Astrocyte (in vitro differentiated cells and primary cell): ENCODE data around the gene NECAP2. TPM values are rescaled to one million over a fixed set of nuclear protein-coding genes. Genes with fewer than 3 reads are reported as not detected.
A peak's percentile ranks its signal among the peaks of the same experiment; 100 is the strongest.

Experiments used
- DNase-seq: peaks from one replicate; pipeline ENCODE4 v3.0.0-alpha.2; 2010; ENCODE audit warnings: low read depth
- FAIRE-seq: peaks from 2 replicates; lab custom pipeline; 2011; peaks lifted over from hg19 to GRCh38; lab: Jason Lieb, UNC
- H2AFZ ChIP-seq: 2 replicates; pipeline ENCODE4 v1.6.0; 2012; ENCODE audit warnings: low read depth, low read length, inconsistent platforms
- H3K27ac ChIP-seq: 2 replicates; pipeline ENCODE4 v1.5.1; 2011; ENCODE audit warnings: low read depth, low read length, inconsistent platforms
- H3K27me3 ChIP-seq: 2 replicates; pipeline ENCODE4 v1.6.0; 2011; ENCODE audit warnings: low read length, inconsistent platforms; ENCODE audit not compliant: insufficient read depth
- H3K36me3 ChIP-seq: 2 replicates; pipeline ENCODE4 v1.5.1; 2011; ENCODE audit warnings: low read length, inconsistent platforms; ENCODE audit not compliant: insufficient read depth
- H3K4me1 ChIP-seq: 2 replicates; pipeline ENCODE4 v1.5.1; 2011; ENCODE audit warnings: low read length, inconsistent platforms; ENCODE audit not compliant: insufficient read depth
- H3K4me2 ChIP-seq: 2 replicates; pipeline ENCODE4 v1.6.0; 2012; ENCODE audit warnings: low read length, inconsistent platforms
- H3K4me3 ChIP-seq: 2 replicates; pipeline ENCODE4 v1.5.1; 2011; ENCODE audit warnings: low read depth, mild to moderate bottlenecking, low read length, inconsistent platforms; ENCODE audit not compliant: insufficient read depth
- H3K79me2 ChIP-seq: 2 replicates; pipeline ENCODE4 v1.6.0; 2012; ENCODE audit warnings: mild to moderate bottlenecking, low read length, inconsistent platforms; ENCODE audit not compliant: insufficient read depth
- H3K9ac ChIP-seq: 2 replicates; pipeline ENCODE4 v1.6.0; 2012; ENCODE audit warnings: mild to moderate bottlenecking, low read length, inconsistent platforms
- H3K9me3 ChIP-seq: 2 replicates; pipeline ENCODE4 v1.5.1; 2012; ENCODE audit warnings: low read depth, mild to moderate bottlenecking, low read length, inconsistent platforms; ENCODE audit not compliant: insufficient read depth
- H4K20me1 ChIP-seq: 2 replicates; pipeline ENCODE4 v1.6.0; 2012; ENCODE audit warnings: low read length, inconsistent platforms; ENCODE audit not compliant: insufficient read depth
- H3K27ac Mint-ChIP-seq: one replicate; pipeline ENCODE4 v1.8.0; 2021; ENCODE audit warnings: mild to moderate bottlenecking, mixed read lengths; ENCODE audit not compliant: unreplicated experiment
- H3K27me3 Mint-ChIP-seq: one replicate; pipeline ENCODE4 v1.8.0; 2021; ENCODE audit warnings: low read depth, mixed read lengths; ENCODE audit not compliant: unreplicated experiment
- H3K36me3 Mint-ChIP-seq: one replicate; pipeline ENCODE4 v1.8.0; 2021; ENCODE audit warnings: low read depth, mixed read lengths; ENCODE audit not compliant: unreplicated experiment
- H3K4me1 Mint-ChIP-seq: one replicate; pipeline ENCODE4 v1.8.0; 2021; ENCODE audit warnings: low read depth, mixed read lengths; ENCODE audit not compliant: unreplicated experiment
- H3K4me3 Mint-ChIP-seq: one replicate; pipeline ENCODE4 v1.8.0; 2021; ENCODE audit warnings: mild to moderate bottlenecking, moderate library complexity, mixed read lengths; ENCODE audit not compliant: unreplicated experiment
- H3K9me3 Mint-ChIP-seq: one replicate; pipeline ENCODE4 v1.8.0; 2021; ENCODE audit warnings: mild to moderate bottlenecking, mixed read lengths; ENCODE audit not compliant: unreplicated experiment
- EZH2 ChIP-seq: IDR thresholded peaks from 2 replicates; pipeline ENCODE4 v1.6.1; 2012; ENCODE audit warnings: mild to moderate bottlenecking, low read length, inconsistent platforms; ENCODE audit not compliant: insufficient read depth
- total RNA-seq: library from RNA; stranded (reverse); gene quantifications from 2 replicates; pipeline ENCODE4 v1.2.1, GENCODE V29; 2021
- TF ChIP-seq, protein P1 (sequence below): IDR thresholded peaks from 2 replicates; pipeline ENCODE4 v1.5.1; 2011; ENCODE audit warnings: low read depth, mild to moderate bottlenecking, inconsistent platforms, low read length, moderate library complexity; ENCODE audit not compliant: insufficient read depth

The NECAP2 gene
- total RNA-seq, 1 donor from 2014 or later: 80.9 TPM

GRCh38 chr1:16458831-16459230, 18.3 kb downstream of the NECAP2 start:
- peaks cover 4% of the 10 kb centered on the region for H3K9me3 Mint-ChIP-seq
- Histone ChIP-seq H3K27ac (no peak overlapping the region), H3K36me3 (peaks cover 43% of the 10 kb centered on the region), H2AFZ (no peak overlapping the region), H3K4me1 (no peaks in the 10 kb centered on the region), H4K20me1 (peaks cover 21% of the 10 kb centered on the region), H3K9ac (no peak overlapping the region), H3K4me3 (no peak overlapping the region), H3K79me2 (no peaks in the 10 kb centered on the region), H3K9me3 (no peaks in the 10 kb centered on the region), H3K4me2 (no peak overlapping the region), H3K27me3 (no peaks in the 10 kb centered on the region)
- peaks cover 15% of the 10 kb centered on the region for H3K4me1 Mint-ChIP-seq
- no peak for DNase-seq
- no peak overlapping the region for H3K4me3 Mint-ChIP-seq
- no peaks in the 10 kb centered on the region for H3K27me3 Mint-ChIP-seq
- no peak for TF ChIP-seq EZH2
- TF ChIP-seq, protein P1, sequence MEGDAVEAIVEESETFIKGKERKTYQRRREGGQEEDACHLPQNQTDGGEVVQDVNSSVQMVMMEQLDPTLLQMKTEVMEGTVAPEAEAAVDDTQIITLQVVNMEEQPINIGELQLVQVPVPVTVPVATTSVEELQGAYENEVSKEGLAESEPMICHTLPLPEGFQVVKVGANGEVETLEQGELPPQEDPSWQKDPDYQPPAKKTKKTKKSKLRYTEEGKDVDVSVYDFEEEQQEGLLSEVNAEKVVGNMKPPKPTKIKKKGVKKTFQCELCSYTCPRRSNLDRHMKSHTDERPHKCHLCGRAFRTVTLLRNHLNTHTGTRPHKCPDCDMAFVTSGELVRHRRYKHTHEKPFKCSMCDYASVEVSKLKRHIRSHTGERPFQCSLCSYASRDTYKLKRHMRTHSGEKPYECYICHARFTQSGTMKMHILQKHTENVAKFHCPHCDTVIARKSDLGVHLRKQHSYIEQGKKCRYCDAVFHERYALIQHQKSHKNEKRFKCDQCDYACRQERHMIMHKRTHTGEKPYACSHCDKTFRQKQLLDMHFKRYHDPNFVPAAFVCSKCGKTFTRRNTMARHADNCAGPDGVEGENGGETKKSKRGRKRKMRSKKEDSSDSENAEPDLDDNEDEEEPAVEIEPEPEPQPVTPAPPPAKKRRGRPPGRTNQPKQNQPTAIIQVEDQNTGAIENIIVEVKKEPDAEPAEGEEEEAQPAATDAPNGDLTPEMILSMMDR: no peak
- no peak for FAIRE-seq
- no peak overlapping the region for H3K27ac Mint-ChIP-seq
- peaks cover 43% of the 10 kb centered on the region for H3K36me3 Mint-ChIP-seq

DNA sequence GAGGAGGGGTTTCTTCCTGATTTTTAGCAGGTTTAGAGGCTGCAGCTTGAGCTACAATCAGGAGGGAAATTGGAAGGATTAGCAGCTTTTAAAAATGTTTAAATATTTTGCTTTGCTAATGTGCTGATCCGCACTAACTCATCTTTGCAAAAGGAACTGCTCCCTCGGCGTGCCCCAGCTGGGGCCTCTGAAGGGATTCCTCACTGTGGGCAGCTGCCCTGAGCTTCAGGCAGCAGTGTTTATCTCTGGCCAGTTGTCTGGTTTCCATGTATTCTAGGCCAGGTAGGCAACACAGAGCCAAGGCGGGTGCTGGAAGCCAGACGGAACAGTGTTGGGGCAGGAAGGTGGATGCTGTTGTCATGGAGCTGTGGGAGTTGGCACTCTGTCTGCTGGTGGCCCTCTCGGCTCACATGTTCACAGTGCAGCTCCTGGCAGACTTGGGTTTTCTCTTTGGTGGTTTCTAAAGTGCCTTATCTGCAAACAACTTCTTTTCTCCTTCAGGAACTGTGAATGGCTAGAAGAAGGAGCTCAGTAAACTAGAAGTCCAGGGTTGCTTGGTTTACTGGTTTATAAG, 18.9 kb downstream of the NECAP2 start:
- Histone ChIP-seq H4K20me1 (peaks cover 19% of the 10 kb centered on the region), H3K9me3 (no peaks in the 10 kb centered on the region), H3K4me3 (no peak overlapping the region), H3K79me2 (no peaks in the 10 kb centered on the region), H3K9ac (no peak overlapping the region), H3K4me2 (no peak overlapping the region), H3K27ac (no peak overlapping the region), H3K36me3 (peaks cover 43% of the 10 kb centered on the region), H3K4me1 (no peaks in the 10 kb centered on the region), H2AFZ (no peak overlapping the region), H3K27me3 (no peaks in the 10 kb centered on the region)
- no peak overlapping the region for H3K27ac Mint-ChIP-seq
- DNase-seq: no peak
- no peak overlapping the region for H3K4me3 Mint-ChIP-seq
- TF ChIP-seq, protein P1: no peak
- TF ChIP-seq EZH2: no peak
- H3K27me3 Mint-ChIP-seq: no peaks in the 10 kb centered on the region
- H3K36me3 Mint-ChIP-seq: peaks cover 43% of the 10 kb centered on the region
- no peak for FAIRE-seq
- H3K4me1 Mint-ChIP-seq: peaks cover 15% of the 10 kb centered on the region
- peaks cover 4% of the 10 kb centered on the region for H3K9me3 Mint-ChIP-seq

DNA sequence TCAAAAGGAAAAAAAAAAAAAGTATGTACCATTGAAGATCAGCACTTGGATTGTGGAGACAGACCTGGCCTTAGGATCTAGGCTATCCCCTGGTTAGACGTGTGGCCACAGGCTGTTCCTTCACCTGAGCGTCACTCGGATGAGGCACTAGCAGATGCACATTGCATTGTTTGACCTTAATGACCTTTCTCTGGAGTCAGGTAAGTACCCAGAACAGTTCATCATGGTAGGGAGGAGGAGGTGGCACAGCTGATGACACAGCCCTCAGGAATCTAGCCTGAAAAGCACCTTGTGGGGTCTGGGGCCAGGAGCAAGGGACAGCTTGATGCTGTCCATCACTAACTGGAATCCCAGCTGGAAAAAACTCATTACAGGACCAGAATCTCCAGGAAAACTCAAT, 21.2 kb downstream of the NECAP2 start:
- Histone ChIP-seq H3K4me2 (no peak overlapping the region), H3K27ac (no peak overlapping the region), H3K9ac (no peak overlapping the region), H2AFZ (no peak overlapping the region), H4K20me1 (peaks cover 7% of the 10 kb centered on the region), H3K27me3 (no peaks in the 10 kb centered on the region), H3K4me3 (no peak overlapping the region), H3K4me1 (no peaks in the 10 kb centered on the region), H3K36me3 (peaks cover 26% of the 10 kb centered on the region), H3K9me3 (no peaks in the 10 kb centered on the region), H3K79me2 (no peaks in the 10 kb centered on the region)
- H3K4me1 Mint-ChIP-seq: peaks cover 15% of the 10 kb centered on the region
- DNase-seq: no peak
- H3K36me3 Mint-ChIP-seq: peaks cover 40% of the 10 kb centered on the region
- no peaks in the 10 kb centered on the region for H3K27me3 Mint-ChIP-seq
- no peak overlapping the region for H3K4me3 Mint-ChIP-seq
- peak overlapping the region; percentile 47 for H3K27ac Mint-ChIP-seq
- peaks cover 4% of the 10 kb centered on the region for H3K9me3 Mint-ChIP-seq
- TF ChIP-seq, protein P1: no peak
- no peak for TF ChIP-seq EZH2
- no peak for FAIRE-seq
